Measurements from ENCODE around the gene PACSIN2.

Gene PACSIN2

GRCh38 chr22:42869888-42870480 is 145.0 kb downstream of the PACSIN2 start:
- no peak for DNase-seq
- Mint-ChIP-seq H3K27ac (no peak overlapping the region), H3K4me1 (no peaks in the 10 kb centered on the region), H3K36me3 (ENCODE audit: low read depth) (peaks cover 18% of the 10 kb centered on the region), H3K4me3 (no peak overlapping the region), H3K27me3 (ENCODE audit: low read depth, poor library complexity) (no peaks in the 10 kb centered on the region), H3K9me3 (no peaks in the 10 kb centered on the region)
- TF ChIP-seq, protein P1, sequence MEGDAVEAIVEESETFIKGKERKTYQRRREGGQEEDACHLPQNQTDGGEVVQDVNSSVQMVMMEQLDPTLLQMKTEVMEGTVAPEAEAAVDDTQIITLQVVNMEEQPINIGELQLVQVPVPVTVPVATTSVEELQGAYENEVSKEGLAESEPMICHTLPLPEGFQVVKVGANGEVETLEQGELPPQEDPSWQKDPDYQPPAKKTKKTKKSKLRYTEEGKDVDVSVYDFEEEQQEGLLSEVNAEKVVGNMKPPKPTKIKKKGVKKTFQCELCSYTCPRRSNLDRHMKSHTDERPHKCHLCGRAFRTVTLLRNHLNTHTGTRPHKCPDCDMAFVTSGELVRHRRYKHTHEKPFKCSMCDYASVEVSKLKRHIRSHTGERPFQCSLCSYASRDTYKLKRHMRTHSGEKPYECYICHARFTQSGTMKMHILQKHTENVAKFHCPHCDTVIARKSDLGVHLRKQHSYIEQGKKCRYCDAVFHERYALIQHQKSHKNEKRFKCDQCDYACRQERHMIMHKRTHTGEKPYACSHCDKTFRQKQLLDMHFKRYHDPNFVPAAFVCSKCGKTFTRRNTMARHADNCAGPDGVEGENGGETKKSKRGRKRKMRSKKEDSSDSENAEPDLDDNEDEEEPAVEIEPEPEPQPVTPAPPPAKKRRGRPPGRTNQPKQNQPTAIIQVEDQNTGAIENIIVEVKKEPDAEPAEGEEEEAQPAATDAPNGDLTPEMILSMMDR (IDR thresholded peaks at IDR 0.05), result no peak

- Mint-ChIP-seq H3K9me3 (no peaks in the 10 kb centered on the region), H3K36me3 (ENCODE audit: low read depth) (peaks cover 18% of the 10 kb centered on the region), H3K4me1 (no peaks in the 10 kb centered on the region), H3K4me3 (no peak overlapping the region), H3K27ac (no peak overlapping the region), H3K27me3 (ENCODE audit: low read depth, poor library complexity) (no peaks in the 10 kb centered on the region)
- DNase-seq, result no peak
- TF ChIP-seq, protein P1 (IDR thresholded peaks at IDR 0.05), result no peak
Measured at GRCh38 chr22:42869463-42869862, 145.5 kb downstream of the PACSIN2 start.

DNA sequence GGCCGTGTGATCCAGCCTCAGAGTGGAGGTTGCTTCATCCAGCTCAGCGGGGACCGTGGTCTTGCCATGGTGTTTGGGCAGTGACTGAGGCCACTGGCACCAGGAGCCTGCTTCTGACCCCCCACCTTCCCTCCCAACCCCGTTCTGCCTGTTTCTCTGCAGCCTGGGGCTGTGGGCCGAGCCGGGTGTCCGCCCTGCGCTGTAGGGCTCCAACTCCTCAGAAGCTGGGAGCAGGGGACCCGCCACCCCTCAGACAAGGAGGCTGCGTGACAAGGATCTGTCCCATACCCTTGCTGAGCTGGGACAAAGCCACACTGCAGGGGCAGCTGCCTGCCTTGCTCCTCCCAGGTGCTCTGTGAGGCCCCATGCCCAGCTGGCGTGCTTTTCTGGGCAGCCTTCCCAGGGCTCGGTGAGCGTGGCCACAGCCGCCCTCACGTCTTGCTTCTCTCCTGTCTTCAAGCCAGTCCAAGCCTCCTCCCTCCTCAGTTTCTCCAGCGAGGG is 146.1 kb downstream of the PACSIN2 start:
- Mint-ChIP-seq H3K4me1 (no peaks in the 10 kb centered on the region), H3K4me3 (no peak overlapping the region), H3K9me3 (no peaks in the 10 kb centered on the region), H3K36me3 (ENCODE audit: low read depth) (peaks cover 18% of the 10 kb centered on the region), H3K27me3 (ENCODE audit: low read depth, poor library complexity) (no peaks in the 10 kb centered on the region), H3K27ac (no peak overlapping the region)
- TF ChIP-seq, protein P1 (IDR thresholded peaks at IDR 0.05), result no peak
- DNase-seq, result no peak

DNA sequence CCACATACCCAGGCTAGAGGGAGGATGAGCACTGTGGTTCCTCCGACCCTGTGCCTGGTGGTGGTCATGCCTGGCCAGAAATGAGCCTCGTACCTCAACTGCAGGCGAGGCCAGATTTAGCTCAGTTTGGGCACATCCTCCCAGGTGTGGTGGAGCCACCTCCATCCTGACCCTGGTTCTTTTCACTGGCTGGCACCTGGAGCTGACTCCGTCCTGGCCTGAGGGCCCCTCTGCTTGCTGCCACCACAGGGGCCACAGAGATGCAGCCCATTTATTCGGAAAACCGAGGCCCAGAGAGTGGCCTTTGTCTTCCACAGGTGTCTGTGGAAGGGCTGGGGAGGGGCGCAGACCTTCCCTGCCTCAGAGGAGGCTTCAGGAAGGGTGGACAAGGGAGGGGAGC is 148.8 kb downstream of the PACSIN2 start:
- H3K9me3 Mint-ChIP-seq, result no peaks in the 10 kb centered on the region
- H3K4me1 Mint-ChIP-seq, result peaks cover 5% of the 10 kb centered on the region
- DNase-seq, result no peak
- H3K4me3 Mint-ChIP-seq, result no peak overlapping the region
- peaks cover 15% of the 10 kb centered on the region for H3K36me3 Mint-ChIP-seq (ENCODE audit: low read depth)
- H3K27ac Mint-ChIP-seq, result no peak overlapping the region
- peaks cover 4% of the 10 kb centered on the region for H3K27me3 Mint-ChIP-seq (ENCODE audit: low read depth, poor library complexity)
- TF ChIP-seq, protein P1 (IDR thresholded peaks at IDR 0.05), result no peak

DNA sequence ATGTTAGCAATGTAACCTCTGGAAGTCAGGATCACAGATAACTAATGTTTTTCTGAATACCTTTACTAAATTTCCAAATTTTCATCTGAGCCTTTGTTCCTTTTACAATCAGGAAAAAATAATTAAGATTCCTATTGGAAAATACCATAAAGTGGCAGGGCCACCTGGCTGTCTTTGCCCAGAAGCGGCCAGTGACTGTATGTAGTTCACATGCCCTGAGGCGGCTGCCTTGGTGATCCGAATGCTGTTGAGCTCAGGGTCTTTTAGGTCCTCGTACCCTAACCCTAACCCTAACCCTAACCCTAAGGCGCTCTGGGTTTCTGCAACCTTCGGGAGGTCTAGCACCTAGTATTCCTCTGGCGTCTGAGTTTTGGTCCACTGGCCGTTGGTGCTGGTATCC is 149.4 kb downstream of the PACSIN2 start:
- H3K4me1 Mint-ChIP-seq, result peaks cover 8% of the 10 kb centered on the region
- H3K4me3 Mint-ChIP-seq, result no peak overlapping the region
- DNase-seq, result no peak
- H3K9me3 Mint-ChIP-seq, result no peaks in the 10 kb centered on the region
- peaks cover 4% of the 10 kb centered on the region for H3K27me3 Mint-ChIP-seq (ENCODE audit: low read depth, poor library complexity)
- no peak overlapping the region for H3K27ac Mint-ChIP-seq
- TF ChIP-seq, protein P1 (IDR thresholded peaks at IDR 0.05), result no peak
- peaks cover 15% of the 10 kb centered on the region for H3K36me3 Mint-ChIP-seq (ENCODE audit: low read depth)

- Mint-ChIP-seq H3K9me3 (no peaks in the 10 kb centered on the region), H3K27me3 (ENCODE audit: low read depth, poor library complexity) (peaks cover 4% of the 10 kb centered on the region), H3K36me3 (ENCODE audit: low read depth) (peaks cover 9% of the 10 kb centered on the region), H3K4me3 (no peak overlapping the region), H3K4me1 (peaks cover 9% of the 10 kb centered on the region), H3K27ac (no peak overlapping the region)
- TF ChIP-seq, protein P1 (IDR thresholded peaks at IDR 0.05), result no peak
- DNase-seq, result no peak
Measured at GRCh38 chr22:42863349-42863961, 151.5 kb downstream of the PACSIN2 start.

Data from nephron progenitor cell (in vitro differentiated cells).